K562 (cell line): ENCODE data around the gene HES4. TPM values are rescaled to one million over a fixed set of nuclear protein-coding genes. Genes with fewer than 3 reads are reported as not detected.

Experiments used
- CLOCK ChIP-seq: fragments of 250-450 bp; sonication (Bioruptor Pico); IDR thresholded peaks from 2 replicates; pipeline ENCODE4 v1.4.0; 2020; ENCODE audit warnings: mild to moderate bottlenecking, moderate library complexity, borderline replicate concordance
- CREB3L1 ChIP-seq: fragments of 450-650 bp; IDR thresholded peaks from 2 replicates; pipeline ENCODE4 v1.6.1; 2014; ENCODE audit warnings: low read depth, mild to moderate bottlenecking, moderate library complexity, borderline replicate concordance
- HDAC8 ChIP-seq: fragments of 450-650 bp; IDR thresholded peaks from 2 replicates; pipeline ENCODE4 v1.6.1; 2016; ENCODE audit warnings: mild to moderate bottlenecking, missing genetic modification characterization, moderate library complexity, missing compliant biosample characterization
- HES1 ChIP-seq: fragments of 450-650 bp; IDR thresholded peaks from 2 replicates; pipeline ENCODE4 v1.6.1; 2016; ENCODE audit warnings: low read depth, mild to moderate bottlenecking, moderate library complexity
- HEY1 ChIP-seq: fragments of 250-450 bp; sonication (Bioruptor Pico); IDR thresholded peaks from 2 replicates; pipeline ENCODE4 v1.5.0; 2020; ENCODE audit warnings: mild to moderate bottlenecking, moderate library complexity, borderline replicate concordance
- KDM5B ChIP-seq: fragments of 200-600 bp; sonication (generic); IDR thresholded peaks from 2 replicates; pipeline ENCODE4 v1.6.1; 2012; ENCODE audit warnings: low read depth, mild to moderate bottlenecking, moderate library complexity, low read length, control low read depth, inconsistent platforms; ENCODE audit not compliant: insufficient replicate concordance
- KHSRP ChIP-seq: fragments of 450-650 bp; IDR thresholded peaks from 2 replicates; pipeline ENCODE4 v1.6.1; 2017
- NEUROD1 ChIP-seq: fragments of 150-350 bp; IDR thresholded peaks from 2 replicates; pipeline ENCODE4 v1.6.1; 2014; ENCODE audit warnings: borderline replicate concordance, low read length, low read depth; ENCODE audit not compliant: partially characterized antibody
- NR4A1 ChIP-seq, 2 experiments: fragments of 250-450 bp in 1 of 2; fragments of 450-650 bp in 1 of 2; sonication (Bioruptor Pico) in 1 of 2; IDR thresholded peaks; 2 replicates each; pipeline versions ENCODE4 v1.4.0 to v1.6.1; 2016 to 2020; ENCODE audit warnings: mild to moderate bottlenecking in 2 of 2, missing compliant biosample characterization in 1 of 2, missing genetic modification characterization in 1 of 2, moderate library complexity in 1 of 2
- ZC3H8 ChIP-seq: fragments of 450-650 bp; IDR thresholded peaks from 2 replicates; pipeline ENCODE4 v1.6.1; 2017
- ZNF124 ChIP-seq: sonication (generic); formaldehyde crosslinking; IDR thresholded peaks from 2 replicates; pipeline ENCODE4 v1.8.1; 2022; ENCODE audit warnings: missing genetic modification reagents
- ZNF318 ChIP-seq, 2 experiments: fragments of 450-650 bp; IDR thresholded peaks; 2 replicates each; pipeline ENCODE4 v1.6.1; 2016; ENCODE audit warnings: mild to moderate bottlenecking in 2 of 2, borderline replicate concordance in 1 of 2, low read depth in 1 of 2, moderate library complexity in 1 of 2
- polyA plus RNA-seq, 8 experiments: library from polyadenylated mRNA; depleted of rRNA in 4 of 8; stranded (reverse) in 5 of 8; unstranded in 3 of 8; fragments of >200 nt; fragmentation: Nextera tagmentation in 2 of 8; fragmentation: Illumina TruSeq in 1 of 8; extraction: Ambion mirVana in 2 of 8; extraction: Trizol in 1 of 8; gene quantifications; 2 replicates each; pipeline versions ENCODE4 v1.2.1 to v1.2.3, GENCODE V29; 2011 to 2014; ENCODE audit warnings: inconsistent platforms in 1 of 8, missing spikeins in 1 of 8
- total RNA-seq, 7 experiments: library from RNA; depleted of rRNA in 6 of 7; stranded (reverse); fragments of >200 nt in 6 of 7; fragmentation: Illumina TruSeq in 2 of 7; extraction: Trizol in 2 of 7; gene quantifications; 2 replicates each; pipeline versions ENCODE4 v1.2.1 to v1.2.3, GENCODE V29; 2011 to 2021; ENCODE audit warnings: low replicate concordance in 1 of 7

HES4 gene
- total and polyA plus RNA-seq, 9 of the 15 experiments (the other 6 are each of a cell fraction or from before 2014, with no cell fraction given), result 0.21 to 43.7 (median 5.3) TPM; not detected in 2

- TF ChIP-seq ZNF318 (IDR thresholded peaks at IDR 0.05; ENCODE audit: borderline replicate concordance in 1 of 2, low read depth in 1 of 2) (no peak), HEY1 (no peak), CREB3L1 (no peak), KDM5B (peak; percentile 87), NEUROD1 (no peak), ZNF124 (no peak), CLOCK (CRISPR knock-in tag) (0 out of 2 replicates have a peak, but pooled peaks have one; percentile 23), ZC3H8 (no peak), HDAC8 (tag) (no peak), NR4A1 (CRISPR knock-in tag; IDR thresholded peaks at IDR 0.05) (no peak), NR4A1 (tag; IDR thresholded peaks at IDR 0.05) (no peak), KHSRP (no peak), HES1 (no peak)
Observed at GRCh38 chr1:958823-959730, 40.8 kb downstream of the HES4 start, which contains the start of gene NOC2L (continued).
